ENCODE data around the gene SLX4IP. TPM values are rescaled to one million over a fixed set of nuclear protein-coding genes. Genes with fewer than 3 reads are reported as not detected.
A peak's percentile ranks its signal among the peaks of the same experiment; 100 is the strongest.

SLX4IP gene
- total RNA-seq, 1 donor from 2014 or later, result 8.6 TPM

- ChIA-PET CTCF (no interaction called here), POLR2A (no interaction called here)
- Mint-ChIP-seq H3K27me3 (no peaks in the 10 kb centered on the region), H3K4me3 (no peak overlapping the region), H3K4me1 (peaks cover 19% of the 10 kb centered on the region), H3K36me3 (ENCODE audit: low read depth) (peaks cover 10% of the 10 kb centered on the region), H3K9me3 (peaks cover 2% of the 10 kb centered on the region), H3K27ac (no peak overlapping the region)
- ATAC-seq (ENCODE audit: low read depth) (no peak), DNase-seq (no peak)
- TF ChIP-seq, protein P1, sequence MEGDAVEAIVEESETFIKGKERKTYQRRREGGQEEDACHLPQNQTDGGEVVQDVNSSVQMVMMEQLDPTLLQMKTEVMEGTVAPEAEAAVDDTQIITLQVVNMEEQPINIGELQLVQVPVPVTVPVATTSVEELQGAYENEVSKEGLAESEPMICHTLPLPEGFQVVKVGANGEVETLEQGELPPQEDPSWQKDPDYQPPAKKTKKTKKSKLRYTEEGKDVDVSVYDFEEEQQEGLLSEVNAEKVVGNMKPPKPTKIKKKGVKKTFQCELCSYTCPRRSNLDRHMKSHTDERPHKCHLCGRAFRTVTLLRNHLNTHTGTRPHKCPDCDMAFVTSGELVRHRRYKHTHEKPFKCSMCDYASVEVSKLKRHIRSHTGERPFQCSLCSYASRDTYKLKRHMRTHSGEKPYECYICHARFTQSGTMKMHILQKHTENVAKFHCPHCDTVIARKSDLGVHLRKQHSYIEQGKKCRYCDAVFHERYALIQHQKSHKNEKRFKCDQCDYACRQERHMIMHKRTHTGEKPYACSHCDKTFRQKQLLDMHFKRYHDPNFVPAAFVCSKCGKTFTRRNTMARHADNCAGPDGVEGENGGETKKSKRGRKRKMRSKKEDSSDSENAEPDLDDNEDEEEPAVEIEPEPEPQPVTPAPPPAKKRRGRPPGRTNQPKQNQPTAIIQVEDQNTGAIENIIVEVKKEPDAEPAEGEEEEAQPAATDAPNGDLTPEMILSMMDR (IDR thresholded peaks at IDR 0.05), result no peak
- intact Hi-C loops (cut with micrococcal nuclease), result no loop called here
These were observed 35.2 kb downstream of the SLX4IP start for GRCh38 chr20:10470276-10470675.

- ChIA-PET CTCF (no interaction called here), POLR2A (no interaction called here)
- Mint-ChIP-seq H3K36me3 (ENCODE audit: low read depth) (peaks cover 10% of the 10 kb centered on the region), H3K9me3 (peaks cover 2% of the 10 kb centered on the region), H3K27me3 (no peaks in the 10 kb centered on the region), H3K27ac (no peak overlapping the region), H3K4me1 (peaks cover 40% of the 10 kb centered on the region), H3K4me3 (no peak overlapping the region)
- DNase-seq (no peak), ATAC-seq (ENCODE audit: low read depth) (no peak)
- TF ChIP-seq, protein P1 (IDR thresholded peaks at IDR 0.05), result no peak
- intact Hi-C loops (cut with micrococcal nuclease), result no loop called here
These were observed 37.8 kb downstream of the SLX4IP start for GRCh38 chr20:10472871-10473270.

DNA sequence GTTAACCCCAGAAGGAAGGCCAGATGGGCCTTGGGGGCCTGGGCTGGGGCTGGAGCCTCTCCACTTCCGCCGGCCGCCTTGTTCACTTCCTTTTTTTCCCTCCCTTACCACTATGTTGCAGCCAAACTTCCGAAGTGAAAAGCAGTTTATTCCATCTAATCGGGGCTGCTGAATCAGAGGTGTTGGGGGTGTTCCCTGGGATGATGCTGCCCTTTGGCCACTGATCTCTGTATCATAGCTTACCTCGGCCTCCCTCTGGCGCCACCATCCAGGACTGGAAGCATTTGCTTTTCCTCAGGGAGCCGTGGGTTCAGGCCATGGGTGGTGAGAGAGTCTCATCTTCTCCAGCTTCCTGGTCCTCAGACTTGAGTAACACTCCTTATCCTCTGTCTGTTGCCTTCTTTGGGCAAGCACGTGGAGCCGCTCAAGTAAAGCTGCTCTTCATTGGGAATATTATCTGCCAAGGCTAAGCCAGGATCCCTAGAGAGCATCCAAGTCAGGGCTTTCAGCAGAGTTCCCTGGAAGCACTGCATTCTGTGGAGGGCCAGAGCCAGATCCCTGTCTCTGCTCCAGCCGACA is 39.6 kb downstream of the SLX4IP start:
- Mint-ChIP-seq H3K4me1 (peaks cover 38% of the 10 kb centered on the region), H3K27ac (peak overlapping the region; percentile 5), H3K27me3 (no peaks in the 10 kb centered on the region), H3K4me3 (no peak overlapping the region), H3K9me3 (peaks cover 2% of the 10 kb centered on the region), H3K36me3 (ENCODE audit: low read depth) (peaks cover 9% of the 10 kb centered on the region)
- ChIA-PET CTCF (interaction anchor here (2.4 kb wide), 1 partner anchor 40 kb away, joined by 10 read pairs; the partner anchor contains the start of genes MKKS and SLX4IP), POLR2A (interaction anchor here (2.3 kb wide), 1 partner anchor 40 kb away, joined by 16 read pairs; the partner anchor contains the start of genes MKKS and SLX4IP)
- intact Hi-C loops (cut with micrococcal nuclease), result no loop called here
- DNase-seq (no peak), ATAC-seq (ENCODE audit: low read depth) (no peak)
- TF ChIP-seq, protein P1 (IDR thresholded peaks at IDR 0.05), result no peak

DNA sequence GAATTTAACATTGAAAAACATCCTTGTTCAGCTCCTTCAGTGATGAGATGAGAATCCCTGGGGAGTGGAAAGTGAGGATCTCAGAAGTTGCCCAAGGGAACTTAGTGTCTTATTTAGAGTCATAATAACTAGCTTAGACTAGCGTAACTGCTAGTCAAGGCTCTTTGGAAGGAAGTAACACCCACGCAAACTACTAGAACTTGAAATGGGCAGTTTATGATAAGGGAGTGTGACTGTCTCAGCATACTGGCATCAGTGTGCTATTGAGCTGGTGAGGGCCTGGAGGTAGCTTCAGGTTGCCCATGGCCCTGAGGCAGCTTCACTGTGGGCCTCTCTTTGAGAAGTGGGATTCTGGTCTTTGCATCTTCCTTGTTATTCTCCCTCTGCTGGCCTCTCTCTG is 40.1 kb downstream of the SLX4IP start:
- Mint-ChIP-seq H3K9me3 (peaks cover 2% of the 10 kb centered on the region), H3K27me3 (no peaks in the 10 kb centered on the region), H3K36me3 (ENCODE audit: low read depth) (peaks cover 4% of the 10 kb centered on the region), H3K4me3 (no peak overlapping the region), H3K4me1 (peaks cover 38% of the 10 kb centered on the region), H3K27ac (peak overlapping the region; percentile 5)
- peak; percentile 42 for ATAC-seq (ENCODE audit: low read depth)
- ChIA-PET CTCF (interaction anchor here (1.1 to 2.4 kb wide), 2 partner anchors 41 to 497 kb away, joined by 3 to 10 read pairs; partner anchors contain the start of genes MKKS and SLX4IP), POLR2A (interaction anchor here (2.3 kb wide), 1 partner anchor 41 kb away, joined by 16 read pairs; the partner anchor contains the start of genes MKKS and SLX4IP)
- no peak for DNase-seq
- intact Hi-C loops (cut with micrococcal nuclease), result no loop called here
- TF ChIP-seq, protein P1 (IDR thresholded peaks at IDR 0.05), result no peak

- POLR2A ChIA-PET, result interaction anchor here (2.3 kb wide), 1 partner anchor 42 kb away, joined by 16 read pairs; the partner anchor contains the start of genes MKKS and SLX4IP
- Mint-ChIP-seq H3K9me3 (no peaks in the 10 kb centered on the region), H3K36me3 (ENCODE audit: low read depth) (peaks cover 2% of the 10 kb centered on the region), H3K27ac (peak overlapping the region; percentile 67), H3K27me3 (no peaks in the 10 kb centered on the region), H3K4me3 (peak overlapping the region; percentile 41), H3K4me1 (peaks cover 38% of the 10 kb centered on the region)
- intact Hi-C loops (cut with micrococcal nuclease), result loop anchor here (1.0 kb wide), 1 partner anchor 41 kb away; the partner anchor contains the start of gene SLX4IP
- ATAC-seq (ENCODE audit: low read depth) (peak; percentile 77), DNase-seq (no peak)
- TF ChIP-seq, protein P1 (IDR thresholded peaks at IDR 0.05), result no peak
- CTCF ChIA-PET, result interaction anchor here (1.1 to 2.4 kb wide), 2 partner anchors 42 to 498 kb away, joined by 3 to 10 read pairs; partner anchors contain the start of genes MKKS and SLX4IP
These were observed 41.2 kb downstream of the SLX4IP start for GRCh38 chr20:10476319-10476724.

Data from activated B cell treated with CpG ODN at 0.5 μM for 24 hours (primary cell).